GM12801 (cell line): Measurements from ENCODE around the gene ERC2.

Source experiments
- CTCF ChIP-seq: IDR thresholded peaks from one replicate; pipeline ENCODE4 v1.5.1; 2011; ENCODE audit warnings: control low read depth; ENCODE audit not compliant: insufficient read length; ENCODE audit errors: extremely low read depth

Gene ERC2

GRCh38 chr3:56157693-56158362, 310.4 kb downstream of the ERC2 start:
- TF ChIP-seq CTCF, result no peak

- TF ChIP-seq CTCF, result no peak
Observed at GRCh38 chr3:56154297-56154696, 314.0 kb downstream of the ERC2 start.

- no peak for TF ChIP-seq CTCF
Observed at GRCh38 chr3:56147354-56147753, 320.9 kb downstream of the ERC2 start.

GRCh38 chr3:56145410-56145809, 322.9 kb downstream of the ERC2 start:
- no peak for TF ChIP-seq CTCF

GRCh38 chr3:56144805-56145204, 323.5 kb downstream of the ERC2 start:
- TF ChIP-seq CTCF, result no peak

GRCh38 chr3:56137415-56137814, 330.9 kb downstream of the ERC2 start:
- no peak for TF ChIP-seq CTCF

GRCh38 chr3:56136514-56136913, 331.8 kb downstream of the ERC2 start:
- TF ChIP-seq CTCF, result no peak
